GM23338 (cell line): ENCODE results near the gene GNA12. TPM values are rescaled to one million over a fixed set of nuclear protein-coding genes. Genes with fewer than 3 reads are reported as not detected.

Source experiments
- ATAC-seq: fragments of 200-7000 bp; cut with Tn5 transposase; 3 replicates; pipeline ENCODE4 v1.9.1; 2020
- DNase-seq: peaks from one replicate; pipeline ENCODE4 v3.0.0-alpha.2; 2015; ENCODE audit warnings: low spot score
- H2AFZ ChIP-seq: fragments of 200-600 bp; sonication (generic); 2 replicates; pipeline ENCODE4 v1.8.0; 2016; ENCODE audit warnings: antibody characterized with exemption, mild to moderate bottlenecking, moderate library complexity
- H3F3A ChIP-seq: fragments of 200-600 bp; sonication (generic); replicated peaks from 2 replicates; pipeline ENCODE4 v1.8.0; 2017; ENCODE audit warnings: antibody characterized with exemption, mixed run types, low read depth
- H3K27ac ChIP-seq: fragments of 200-600 bp; sonication (generic); 2 replicates; pipeline ENCODE4 v1.6.1; 2016; ENCODE audit warnings: low read depth
- H3K27me3 ChIP-seq: fragments of 200-600 bp; sonication (generic); 2 replicates; pipeline ENCODE4 v1.8.0; 2016; ENCODE audit warnings: mild to moderate bottlenecking, mixed run types, moderate library complexity; ENCODE audit not compliant: insufficient read depth
- H3K36me3 ChIP-seq: fragments of 200-600 bp; sonication (generic); 2 replicates; pipeline ENCODE4 v1.8.0; 2016; ENCODE audit warnings: mild to moderate bottlenecking; ENCODE audit not compliant: insufficient read depth
- H3K4me1 ChIP-seq: fragments of 200-600 bp; sonication (generic); 2 replicates; pipeline ENCODE4 v1.8.0; 2016; ENCODE audit warnings: mild to moderate bottlenecking, moderate library complexity; ENCODE audit not compliant: insufficient read depth
- H3K4me2 ChIP-seq: fragments of 200-600 bp; sonication (generic); 2 replicates; pipeline ENCODE4 v1.7.1; 2017; ENCODE audit warnings: mixed run types
- H3K4me3 ChIP-seq: fragments of 200-600 bp; sonication (generic); 2 replicates; pipeline ENCODE4 v1.6.1; 2016; ENCODE audit warnings: mixed run types
- H3K79me2 ChIP-seq: fragments of 200-600 bp; sonication (generic); replicated peaks from 2 replicates; pipeline ENCODE4 v1.8.0; 2017; ENCODE audit warnings: mild to moderate bottlenecking; ENCODE audit not compliant: insufficient read depth
- H3K9me2 ChIP-seq: fragments of 200-600 bp; sonication (generic); 2 replicates; pipeline ENCODE4 v1.8.0; 2017; ENCODE audit not compliant: insufficient read depth
- H4K20me1 ChIP-seq: fragments of 200-600 bp; sonication (generic); replicated peaks from 2 replicates; pipeline ENCODE4 v1.8.0; 2017; ENCODE audit warnings: mild to moderate bottlenecking; ENCODE audit not compliant: insufficient read depth
- H3K27ac Mint-ChIP-seq: 2 replicates; pipeline ENCODE4 v1.8.0; 2020; ENCODE audit warnings: inconsistent platforms, mild to moderate bottlenecking, moderate library complexity, mixed read lengths
- H3K27me3 Mint-ChIP-seq: 3 replicates; pipeline ENCODE4 v1.8.0; 2022; ENCODE audit warnings: low read depth, mild to moderate bottlenecking, moderate library complexity, mixed read lengths, inconsistent platforms; ENCODE audit not compliant: insufficient read depth, poor library complexity
- H3K36me3 Mint-ChIP-seq: 3 replicates; pipeline ENCODE4 v1.8.0; 2021; ENCODE audit warnings: low read depth, mild to moderate bottlenecking, inconsistent platforms, moderate library complexity, mixed read lengths
- H3K4me1 Mint-ChIP-seq: 3 replicates; pipeline ENCODE4 v1.8.0; 2020; ENCODE audit warnings: mild to moderate bottlenecking, inconsistent platforms, mixed read lengths
- H3K4me3 Mint-ChIP-seq: 3 replicates; pipeline ENCODE4 v1.8.0; 2021; ENCODE audit warnings: moderate library complexity, mild to moderate bottlenecking, inconsistent platforms, mixed read lengths
- H3K9me3 Mint-ChIP-seq: 3 replicates; pipeline ENCODE4 v1.8.0; 2020; ENCODE audit warnings: moderate library complexity, mild to moderate bottlenecking, inconsistent platforms, mixed read lengths
- CREB1 ChIP-seq: fragments of 250-450 bp; sonication (Bioruptor Pico); IDR thresholded peaks from 2 replicates; pipeline ENCODE4 v1.5.0; 2020; ENCODE audit warnings: low read depth, mild to moderate bottlenecking, moderate library complexity
- EZH2 ChIP-seq: fragments of 200-600 bp; sonication (generic); IDR thresholded peaks from one replicate; pipeline ENCODE4 v1.8.0; 2017; ENCODE audit warnings: antibody characterized with exemption, mild to moderate bottlenecking, low read depth; ENCODE audit not compliant: unreplicated experiment
- EZH2phosphoT487 ChIP-seq: fragments of 200-600 bp; sonication (generic); IDR thresholded peaks from one replicate; pipeline ENCODE4 v1.8.1; 2018; ENCODE audit warnings: antibody characterized with exemption; ENCODE audit not compliant: unreplicated experiment
- JUNB ChIP-seq: IDR thresholded peaks from one replicate; pipeline ENCODE4 v1.6.1; 2016; ENCODE audit warnings: antibody characterized with exemption; ENCODE audit not compliant: unreplicated experiment
- NANOG ChIP-seq: IDR thresholded peaks from 2 replicates; pipeline ENCODE4 v1.6.1; 2016; ENCODE audit warnings: antibody characterized with exemption, borderline replicate concordance
- STAT1 ChIP-seq: IDR thresholded peaks from one replicate; pipeline ENCODE4 v1.6.1; 2016; ENCODE audit warnings: antibody characterized with exemption; ENCODE audit not compliant: unreplicated experiment
- ZNF114 ChIP-seq: fragments of 250-450 bp; sonication (Bioruptor Pico); IDR thresholded peaks from 2 replicates; pipeline ENCODE4 v1.5.0; 2020; ENCODE audit warnings: mild to moderate bottlenecking, moderate library complexity
- ZNF331 ChIP-seq: fragments of 250-450 bp; sonication (Bioruptor Pico); IDR thresholded peaks from 2 replicates; pipeline ENCODE4 v1.5.0; 2020; ENCODE audit warnings: low read depth, mild to moderate bottlenecking, moderate library complexity
- ZNF462 ChIP-seq: fragments of 250-450 bp; sonication (Bioruptor Pico); IDR thresholded peaks from 2 replicates; pipeline ENCODE4 v1.5.0; 2020; ENCODE audit warnings: mild to moderate bottlenecking, moderate library complexity
- polyA plus RNA-seq: library from polyadenylated mRNA; unstranded; fragments of >200 nt; fragmentation: Nextera tagmentation; extraction: Ambion mirVana; gene quantifications from 2 replicates; pipeline ENCODE4 v1.2.1, GENCODE V29; 2016
- total RNA-seq: library from RNA; depleted of rRNA; stranded (reverse); fragments of >200 nt; shearing (Covaris generic); gene quantifications from 2 replicates; pipeline ENCODE4 v1.2.3, GENCODE V29; 2014
- TF ChIP-seq, protein P1 (sequence below), 2 experiments: fragments of 200-600 bp in 1 of 2; sonication (generic) in 1 of 2; conservative IDR thresholded peaks; 2 replicates each; pipeline versions ENCODE4 v1.5.1 to v1.6.1; 2016 to 2017; ENCODE audit warnings: antibody characterized with exemption in 2 of 2, low read depth in 2 of 2, mild to moderate bottlenecking in 2 of 2, moderate library complexity in 1 of 2

The GNA12 gene
- total and polyA plus RNA-seq, 2 experiments from 2014 or later = 24.0 to 87.7 TPM

DNA sequence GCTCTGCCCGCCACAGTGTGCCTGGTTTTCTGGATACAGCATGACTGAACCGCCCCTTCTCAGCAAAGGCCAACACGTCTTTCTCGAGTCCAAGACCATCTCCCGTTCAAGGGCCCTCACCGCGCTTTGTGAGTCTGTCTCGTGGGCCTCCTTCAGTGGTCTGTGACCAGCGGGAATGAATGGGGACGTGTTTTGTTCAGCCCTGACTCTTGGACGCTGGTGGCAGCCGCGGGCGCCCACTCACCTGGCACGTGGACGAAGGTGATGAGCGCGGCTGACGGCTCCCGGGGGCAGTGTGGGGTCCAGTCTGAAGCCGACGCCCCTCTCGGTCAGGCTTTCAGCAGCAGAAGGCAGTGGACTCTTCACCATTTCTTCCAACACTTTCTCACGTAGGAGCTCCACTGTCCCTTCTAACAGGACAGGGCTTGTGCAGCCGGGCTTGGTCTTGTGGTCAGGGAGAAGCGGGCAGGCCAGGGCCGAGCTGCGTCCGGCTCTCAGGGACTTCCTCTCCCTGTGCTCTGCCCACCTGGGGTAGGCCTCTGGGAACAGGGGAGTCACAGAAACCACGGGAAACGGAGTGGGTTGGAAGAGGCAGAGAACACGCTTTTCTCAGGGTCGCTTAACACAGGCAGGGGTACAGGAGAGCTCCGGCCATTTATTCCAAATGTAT, 125.7 kb downstream of the GNA12 start:
- peaks cover 23% of the 10 kb centered on the region for H3K27me3 Mint-ChIP-seq
- peaks cover 18% of the 10 kb centered on the region for H3K4me1 Mint-ChIP-seq
- DNase-seq (no peak), ATAC-seq (no peak)
- Histone ChIP-seq H3K27me3 (no peaks in the 10 kb centered on the region), H4K20me1 (no peaks in the 10 kb centered on the region; the same call in none of the 2 replicates), H3K27ac (no peak overlapping the region), H3K4me2 (no peak overlapping the region), H3K4me1 (no peaks in the 10 kb centered on the region), H3K79me2 (no peaks in the 10 kb centered on the region), H3K4me3 (no peak overlapping the region), H2AFZ (no peak overlapping the region), H3K36me3 (0 out of 2 replicates have a peak, but pooled peaks cover 4% of the 10 kb centered on the region), H3K9me2 (no peaks in the 10 kb centered on the region), H3F3A (peaks cover 3% of the 10 kb centered on the region; the same call in 1 of the 2 replicates)
- no peak for TF ChIP-seq EZH2phosphoT487
- H3K27ac Mint-ChIP-seq = no peak overlapping the region
- no peak overlapping the region for H3K4me3 Mint-ChIP-seq
- H3K36me3 Mint-ChIP-seq = peaks cover 46% of the 10 kb centered on the region
- no peaks in the 10 kb centered on the region for H3K9me3 Mint-ChIP-seq

GRCh38 chr7:2717293-2718261, 126.5 kb downstream of the GNA12 start:
- H3K9me3 Mint-ChIP-seq = no peaks in the 10 kb centered on the region
- Histone ChIP-seq H3K79me2 (no peaks in the 10 kb centered on the region), H3K27ac (no peak overlapping the region), H3K4me3 (no peak overlapping the region), H3K4me2 (no peak overlapping the region), H3F3A (peaks cover 3% of the 10 kb centered on the region; the same call in 1 of the 2 replicates), H2AFZ (no peak overlapping the region), H3K4me1 (no peaks in the 10 kb centered on the region), H3K27me3 (no peaks in the 10 kb centered on the region), H3K36me3 (0 out of 2 replicates have a peak, but pooled peaks cover 4% of the 10 kb centered on the region), H4K20me1 (no peaks in the 10 kb centered on the region; the same call in none of the 2 replicates), H3K9me2 (no peaks in the 10 kb centered on the region)
- no peak overlapping the region for H3K4me3 Mint-ChIP-seq
- H3K36me3 Mint-ChIP-seq = peaks cover 43% of the 10 kb centered on the region
- DNase-seq = no peak
- ATAC-seq = no peak
- no peak overlapping the region for H3K27ac Mint-ChIP-seq
- peaks cover 18% of the 10 kb centered on the region for H3K4me1 Mint-ChIP-seq
- peaks cover 19% of the 10 kb centered on the region for H3K27me3 Mint-ChIP-seq
- no peak for TF ChIP-seq CREB1
- TF ChIP-seq JUNB = no peak
- no peak for TF ChIP-seq NANOG
- TF ChIP-seq, protein P1, sequence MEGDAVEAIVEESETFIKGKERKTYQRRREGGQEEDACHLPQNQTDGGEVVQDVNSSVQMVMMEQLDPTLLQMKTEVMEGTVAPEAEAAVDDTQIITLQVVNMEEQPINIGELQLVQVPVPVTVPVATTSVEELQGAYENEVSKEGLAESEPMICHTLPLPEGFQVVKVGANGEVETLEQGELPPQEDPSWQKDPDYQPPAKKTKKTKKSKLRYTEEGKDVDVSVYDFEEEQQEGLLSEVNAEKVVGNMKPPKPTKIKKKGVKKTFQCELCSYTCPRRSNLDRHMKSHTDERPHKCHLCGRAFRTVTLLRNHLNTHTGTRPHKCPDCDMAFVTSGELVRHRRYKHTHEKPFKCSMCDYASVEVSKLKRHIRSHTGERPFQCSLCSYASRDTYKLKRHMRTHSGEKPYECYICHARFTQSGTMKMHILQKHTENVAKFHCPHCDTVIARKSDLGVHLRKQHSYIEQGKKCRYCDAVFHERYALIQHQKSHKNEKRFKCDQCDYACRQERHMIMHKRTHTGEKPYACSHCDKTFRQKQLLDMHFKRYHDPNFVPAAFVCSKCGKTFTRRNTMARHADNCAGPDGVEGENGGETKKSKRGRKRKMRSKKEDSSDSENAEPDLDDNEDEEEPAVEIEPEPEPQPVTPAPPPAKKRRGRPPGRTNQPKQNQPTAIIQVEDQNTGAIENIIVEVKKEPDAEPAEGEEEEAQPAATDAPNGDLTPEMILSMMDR (conservative IDR thresholded peaks at IDR 0.05; ENCODE audit: low read depth in 2 of 2) = no peak
- no peak for TF ChIP-seq ZNF114 (CRISPR knock-in tag)
- no peak for TF ChIP-seq ZNF462 (CRISPR knock-in tag)
- no peak for TF ChIP-seq EZH2phosphoT487
- no peak for TF ChIP-seq STAT1
- no peak for TF ChIP-seq EZH2
- TF ChIP-seq ZNF331 (CRISPR knock-in tag) = no peak
